GM19025 (cell line): ENCODE measurements around the gene NSUN2.
A peak's percentile ranks its signal among the peaks of the same experiment; 100 is the strongest.
"Not testable (repeated sequence)": the region's sequence is repeated elsewhere in the genome, so short reads cannot be mapped to it uniquely, and the experiment has no call there.

Source experiments
- ATAC-seq: cut with Tn5 transposase; IDR thresholded peaks from one replicate; pipeline ENCODE4 v1.9.1; 2021; ENCODE audit warnings: mild to moderate bottlenecking, low read depth, moderate library complexity; ENCODE audit not compliant: unreplicated experiment

Gene NSUN2

DNA sequence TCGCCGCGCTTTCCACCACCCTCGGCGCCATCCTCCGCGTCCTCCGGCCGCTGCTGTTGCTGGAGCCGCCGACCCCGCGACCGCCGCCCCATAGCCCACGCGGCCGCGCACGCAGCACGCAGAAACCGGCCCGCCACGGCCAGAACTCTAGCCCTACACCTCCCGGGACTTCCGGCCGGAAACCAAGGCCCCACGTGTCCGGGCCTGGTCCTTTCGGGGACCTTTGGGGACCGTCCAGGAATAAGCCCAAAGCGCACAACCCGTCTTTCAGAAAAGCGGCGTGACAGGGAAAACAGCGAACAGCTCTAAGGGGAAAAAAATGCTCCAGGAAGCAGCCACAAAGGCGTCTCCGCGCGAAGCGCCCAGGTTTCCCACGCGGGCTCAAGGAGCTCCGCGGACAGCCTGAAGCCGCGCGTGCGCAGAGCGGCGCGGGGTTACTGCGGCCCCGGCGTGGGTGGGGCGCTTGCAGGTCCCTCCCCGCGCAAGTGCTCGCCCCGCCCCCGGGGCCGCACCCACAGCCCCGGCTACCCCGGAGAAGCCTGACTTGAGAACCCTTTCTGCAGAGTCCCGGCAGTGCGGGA is at the start of gene NSUN2, which contains the start of gene SRD5A1:
Gene NSUN2, minus strand, starts transcription at position 157 of the 581 bp plus-strand sequence. Its CDS starts 65 bp downstream, at position 92.
Gene SRD5A1, plus strand, starts transcription at position 553 of the 581 bp plus-strand sequence. CDS start 137 bp downstream, outside the sequence.
- ATAC-seq = peak; percentile 88

DNA sequence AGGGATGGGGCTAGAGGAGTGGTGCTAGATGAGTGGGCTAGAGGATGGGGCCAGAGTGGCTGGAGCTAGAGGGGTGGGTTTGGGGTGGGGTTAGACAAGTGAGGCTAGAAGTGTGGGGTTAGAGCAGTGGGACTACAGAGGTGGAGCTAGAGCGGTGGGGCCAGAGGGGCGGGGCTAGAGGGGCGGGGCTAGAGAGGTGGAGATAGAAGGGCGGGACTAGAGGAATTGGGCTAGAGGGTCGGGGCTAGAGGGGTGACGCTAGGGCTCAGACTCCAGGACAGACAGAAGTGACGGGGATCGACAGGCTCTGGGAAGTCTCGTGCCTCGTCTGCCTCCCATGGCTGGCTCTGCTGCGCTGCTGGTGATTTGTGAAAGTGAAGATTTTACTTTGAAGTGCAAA is 49.4 kb upstream of the NSUN2 start:
- ATAC-seq = no peak

DNA sequence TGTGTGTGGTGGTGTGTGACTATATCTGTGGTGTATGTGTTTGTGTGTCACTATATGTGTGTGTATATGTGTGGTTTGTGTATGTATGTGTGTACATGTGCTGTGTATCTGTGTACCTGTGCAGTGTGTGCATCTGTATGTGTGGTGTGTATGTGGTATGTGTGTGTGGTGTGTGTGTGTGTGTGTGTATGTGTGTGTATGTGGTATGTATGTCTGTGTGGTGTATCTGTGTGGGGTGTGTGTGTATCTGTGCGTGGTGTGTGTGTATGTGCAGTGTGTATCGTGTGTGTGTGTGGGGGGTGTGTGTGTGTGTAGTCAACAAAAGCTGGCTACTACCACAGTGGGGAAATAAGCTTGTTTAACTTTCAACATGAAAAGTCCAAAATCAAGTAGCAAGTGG is 48.8 kb upstream of the NSUN2 start:
- no peak for ATAC-seq

DNA sequence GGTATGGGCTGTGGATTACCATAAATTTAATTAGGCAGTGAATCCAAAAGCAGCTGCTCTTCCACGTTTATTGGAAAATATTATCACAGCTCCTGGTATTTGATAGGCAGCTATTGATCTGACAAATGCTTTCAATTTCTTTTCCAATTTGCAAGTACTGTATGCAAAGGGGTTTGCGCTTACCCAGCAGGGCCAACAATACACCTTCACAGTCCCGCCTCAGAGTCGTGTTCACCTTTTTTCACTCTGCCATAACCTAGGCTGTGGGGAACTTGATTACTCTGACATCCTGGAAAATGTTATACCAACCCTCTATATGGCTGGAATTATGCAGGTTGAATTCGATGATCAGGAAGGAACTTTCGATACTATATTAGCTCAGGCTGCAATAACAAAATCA is 48.1 kb upstream of the NSUN2 start:
- no peak for ATAC-seq

DNA sequence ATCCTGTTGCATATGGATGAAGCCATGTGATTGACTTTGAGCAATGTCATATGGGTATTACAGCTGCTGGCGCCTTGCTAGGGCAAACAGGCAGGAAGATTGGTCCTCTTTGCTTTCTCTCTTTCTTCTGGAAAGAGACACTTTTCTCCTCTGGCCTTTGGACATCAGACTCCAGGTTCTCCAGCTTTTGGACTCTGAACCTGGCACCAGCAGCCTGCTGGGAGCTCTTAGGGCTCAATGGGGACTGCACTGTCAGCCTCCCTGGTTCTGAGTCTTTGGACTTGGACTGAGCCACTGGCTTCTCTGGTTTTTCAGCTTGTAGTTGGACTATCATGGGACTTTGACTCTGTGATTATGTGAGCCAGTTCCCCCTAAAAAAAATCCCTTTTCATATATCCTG is 45.5 kb upstream of the NSUN2 start:
- ATAC-seq = no peak

DNA sequence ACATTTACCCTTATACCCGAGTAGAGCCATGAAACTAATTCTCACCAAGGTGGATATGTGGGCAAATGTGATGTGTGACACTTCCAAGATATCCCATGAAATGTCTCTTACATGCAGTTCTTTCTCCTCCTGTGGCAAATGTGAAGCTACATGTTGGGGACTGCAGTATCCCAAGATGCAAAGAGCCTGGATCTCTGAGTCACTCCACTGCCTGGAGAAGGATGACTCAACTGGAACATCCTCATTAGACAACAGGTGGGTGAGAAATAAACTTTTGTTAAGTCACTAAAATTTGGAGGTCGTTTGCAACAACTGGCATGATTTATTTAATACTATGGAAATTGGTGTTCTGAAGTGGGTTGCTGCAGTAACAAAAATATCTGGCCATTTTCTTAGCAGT is 43.9 kb upstream of the NSUN2 start:
- no peak for ATAC-seq

DNA sequence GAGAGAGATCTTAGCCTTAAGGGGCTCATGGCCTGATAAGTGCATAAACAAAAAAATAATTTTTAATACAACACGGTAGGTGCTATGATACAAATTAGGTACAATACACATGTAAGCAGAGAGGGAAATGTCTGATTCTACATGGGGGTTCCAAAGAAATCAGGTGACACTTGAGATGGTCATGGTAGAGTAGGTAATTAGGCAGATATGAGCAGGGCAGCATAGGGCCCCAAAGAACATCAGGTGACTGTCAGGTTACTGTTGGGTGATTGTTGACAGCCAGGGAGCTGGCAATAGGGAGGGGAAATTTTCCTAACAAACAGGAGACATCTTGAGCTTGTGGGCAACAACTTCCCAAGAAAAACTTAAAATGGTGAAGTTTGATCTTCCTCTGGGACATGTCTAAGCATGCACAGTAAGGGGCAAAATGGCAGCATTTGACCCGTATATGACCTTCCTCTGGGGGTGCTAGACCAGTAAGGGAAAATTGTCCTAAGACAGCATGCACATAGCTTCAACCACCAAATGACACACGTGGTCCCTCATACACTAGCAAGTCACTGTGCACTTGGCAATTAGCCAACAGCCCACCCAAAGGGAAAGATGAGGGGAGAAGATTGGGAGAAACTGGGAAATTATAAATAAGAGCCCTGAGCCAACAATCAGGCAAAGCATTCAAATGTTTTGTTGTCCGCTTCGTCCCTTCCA is 43.1 kb upstream of the NSUN2 start:
- ATAC-seq = no peak

DNA sequence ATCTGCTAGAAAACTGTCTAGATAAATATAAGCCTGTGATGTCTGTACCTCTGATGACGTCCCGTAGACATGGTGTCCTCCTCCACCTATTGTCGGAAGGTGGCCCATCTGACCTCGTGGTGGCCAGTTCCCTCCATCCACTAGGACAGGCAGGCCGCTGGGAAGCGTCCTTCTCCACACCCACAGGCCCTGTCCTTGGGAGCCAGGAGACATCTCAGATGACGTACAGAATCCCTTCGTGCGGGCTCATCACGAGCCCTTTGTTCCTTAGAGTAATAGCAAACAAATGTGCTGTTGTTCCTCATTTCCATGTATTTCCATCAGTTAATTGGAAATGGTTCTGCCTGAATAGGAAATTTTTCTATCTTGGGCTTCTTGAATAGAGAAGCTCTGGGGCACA is 42.0 kb upstream of the NSUN2 start:
- no peak for ATAC-seq

DNA sequence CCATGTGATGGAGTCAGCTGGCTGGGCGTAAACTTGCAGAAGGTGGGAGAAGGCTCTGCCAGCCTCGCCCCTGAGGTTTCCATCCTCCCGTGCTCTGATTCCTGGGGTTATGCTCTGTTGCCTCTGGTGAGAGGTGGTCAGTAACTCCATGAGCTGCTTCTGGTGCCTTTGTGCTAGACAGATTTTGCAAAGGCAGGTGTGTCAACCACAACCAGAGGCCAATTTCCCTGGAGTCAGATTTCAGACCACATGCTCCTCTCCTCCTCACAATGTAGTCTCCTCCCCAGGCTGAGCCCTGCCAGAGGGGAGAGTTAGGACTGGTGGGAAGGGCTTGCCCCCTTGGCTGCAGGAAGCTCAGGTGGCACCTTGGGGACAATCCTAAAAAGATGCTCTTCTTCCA is 41.6 kb upstream of the NSUN2 start:
- ATAC-seq = no peak

DNA sequence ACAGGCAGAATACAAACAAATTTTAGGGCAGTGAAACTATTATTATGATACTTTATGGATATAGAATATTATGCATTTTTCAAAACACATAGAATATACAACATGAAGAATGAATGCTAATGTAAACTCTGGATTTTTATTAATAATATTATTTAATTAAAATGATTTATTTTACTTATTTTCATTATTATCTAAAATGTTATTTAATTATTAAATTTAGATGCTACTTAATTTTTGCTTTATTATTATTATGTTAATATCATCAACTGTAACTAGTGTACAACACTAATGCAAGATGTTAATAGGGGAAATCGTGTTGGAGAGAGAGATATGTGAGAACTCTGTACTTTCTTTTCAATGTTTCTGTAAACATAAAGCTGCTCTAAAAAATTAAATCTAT is 41.1 kb upstream of the NSUN2 start:
- ATAC-seq = no peak

DNA sequence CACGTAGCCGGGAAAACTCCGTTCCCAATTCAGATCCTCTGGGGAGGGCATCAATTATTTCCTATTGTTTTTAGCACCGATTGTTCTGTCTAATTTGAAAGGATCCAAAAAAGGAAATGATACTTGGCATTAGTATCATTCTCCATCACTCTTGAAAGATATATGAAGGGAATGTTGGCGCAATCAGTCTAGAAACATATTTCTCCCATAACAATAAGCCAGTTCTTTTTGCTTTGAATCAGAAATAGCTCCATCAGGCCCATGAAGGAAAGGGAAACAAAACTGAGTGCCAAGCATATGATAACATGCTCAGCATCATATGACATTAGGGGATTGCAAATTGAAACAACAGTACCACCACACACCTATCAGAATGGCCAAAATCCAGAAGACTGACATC is 40.2 kb upstream of the NSUN2 start:
- no peak for ATAC-seq

DNA sequence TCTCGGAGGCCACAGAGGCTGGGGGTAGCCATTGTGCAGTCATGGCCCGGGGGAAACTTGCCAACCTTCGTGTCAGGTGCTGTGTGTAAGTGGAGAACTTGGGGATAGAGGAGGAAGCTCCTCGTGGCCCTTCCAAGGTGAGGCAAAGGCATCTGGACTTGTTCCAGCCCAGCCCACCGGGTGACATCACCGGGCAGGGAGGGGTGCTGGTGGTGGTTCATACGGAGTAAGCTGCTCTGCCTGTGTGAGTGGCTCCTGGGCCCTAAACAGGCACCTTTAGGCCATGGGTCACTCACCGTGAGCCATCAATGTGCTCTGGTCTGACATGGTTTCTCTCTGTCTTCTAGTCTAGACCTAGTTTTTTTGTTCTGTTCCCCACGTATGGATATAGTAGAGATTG is 35.9 kb upstream of the NSUN2 start:
- not testable (repeated sequence) for ATAC-seq

DNA sequence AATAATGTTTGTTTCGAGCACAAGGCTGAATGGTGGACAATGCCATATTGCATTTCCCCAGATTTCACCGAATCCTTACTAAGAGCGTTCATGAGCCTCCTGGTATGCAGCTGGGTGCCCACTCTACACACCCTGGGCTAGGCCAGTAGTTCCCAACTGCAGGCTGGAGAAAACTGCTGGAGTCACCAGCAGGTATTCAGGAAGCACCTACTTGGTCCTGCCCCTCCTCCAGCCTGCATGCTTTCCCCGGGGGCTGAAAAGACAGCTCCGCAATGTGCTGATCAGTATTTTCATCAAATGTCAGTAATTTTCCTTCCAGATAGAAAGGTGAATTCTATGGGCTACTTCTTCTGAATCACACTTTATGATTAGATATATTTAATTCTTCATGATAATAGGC is 34.8 kb upstream of the NSUN2 start:
- ATAC-seq = no peak

DNA sequence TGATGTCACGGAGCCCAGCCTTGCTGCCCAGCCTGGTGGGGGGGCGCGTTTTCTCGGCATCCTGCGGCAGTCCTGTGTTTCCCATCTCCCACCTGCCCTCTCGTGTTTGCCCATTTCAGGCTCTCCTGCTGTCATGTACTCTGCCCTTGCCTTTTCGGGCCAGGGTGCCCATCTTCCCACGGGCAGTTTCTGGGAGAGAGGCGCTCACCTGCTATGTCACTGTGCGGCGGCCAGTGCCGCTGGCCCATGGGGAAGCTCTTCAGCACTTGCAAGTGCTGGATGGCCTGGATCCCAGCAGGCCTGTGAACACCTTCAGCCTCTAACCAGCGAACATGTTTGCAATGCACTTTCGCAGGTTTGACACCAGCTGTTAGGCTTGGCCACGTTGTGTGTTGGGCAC is 33.9 kb upstream of the NSUN2 start:
- ATAC-seq = no peak

DNA sequence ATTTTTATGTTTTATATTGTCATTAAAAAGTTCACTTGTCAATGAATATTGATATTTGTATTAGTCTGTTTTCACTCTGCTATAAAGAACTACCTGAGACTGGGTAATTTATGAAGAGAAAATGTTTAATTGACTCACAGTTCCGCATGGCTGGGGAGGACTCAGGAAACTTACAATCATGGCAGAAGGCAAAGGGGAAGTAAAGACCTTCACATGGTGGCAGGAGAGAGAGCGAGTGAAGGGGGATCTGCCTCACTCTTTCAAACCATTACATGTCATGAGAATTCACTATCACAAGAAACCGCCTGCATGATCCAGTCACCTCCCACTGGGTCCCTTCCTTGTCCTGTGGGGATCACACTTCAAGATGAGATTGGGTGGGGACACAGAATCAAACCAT is 27.8 kb upstream of the NSUN2 start:
- ATAC-seq = peak; percentile 36

DNA sequence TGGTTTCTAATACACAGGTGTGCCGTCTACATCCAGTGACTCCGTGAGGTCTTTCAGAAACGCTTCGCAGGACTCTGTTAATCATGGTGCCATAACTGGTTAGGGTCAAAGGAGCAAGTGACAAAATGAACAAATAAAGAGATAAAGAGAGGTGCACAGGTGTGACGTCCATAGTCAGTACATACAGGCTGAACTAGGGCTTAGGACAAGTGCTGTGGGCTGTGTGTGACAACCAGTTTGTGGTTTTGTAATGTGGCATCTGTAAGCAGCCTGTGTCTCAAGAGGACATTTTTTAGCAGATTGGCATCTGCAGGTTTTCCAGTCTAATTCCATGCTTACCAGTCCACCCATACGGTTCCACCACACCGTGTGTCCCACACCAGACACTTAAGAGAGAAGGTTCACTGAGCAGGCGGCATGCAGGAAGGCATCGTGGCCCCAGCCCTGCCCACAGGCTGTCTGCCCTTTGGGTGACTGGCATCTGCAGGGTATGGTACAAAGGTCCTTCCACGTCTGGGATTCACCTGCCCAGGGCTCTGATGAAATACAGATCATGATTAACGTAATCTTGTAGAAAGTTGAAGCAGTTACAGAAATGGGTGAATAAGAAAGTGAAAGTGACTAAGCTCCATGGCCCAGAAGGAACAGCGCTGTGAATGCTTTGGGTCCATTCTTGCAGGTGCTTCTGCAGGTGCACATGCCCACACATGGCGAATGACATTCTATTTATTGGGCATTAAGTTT is 27.3 kb upstream of the NSUN2 start:
- peak; percentile 70 for ATAC-seq

DNA sequence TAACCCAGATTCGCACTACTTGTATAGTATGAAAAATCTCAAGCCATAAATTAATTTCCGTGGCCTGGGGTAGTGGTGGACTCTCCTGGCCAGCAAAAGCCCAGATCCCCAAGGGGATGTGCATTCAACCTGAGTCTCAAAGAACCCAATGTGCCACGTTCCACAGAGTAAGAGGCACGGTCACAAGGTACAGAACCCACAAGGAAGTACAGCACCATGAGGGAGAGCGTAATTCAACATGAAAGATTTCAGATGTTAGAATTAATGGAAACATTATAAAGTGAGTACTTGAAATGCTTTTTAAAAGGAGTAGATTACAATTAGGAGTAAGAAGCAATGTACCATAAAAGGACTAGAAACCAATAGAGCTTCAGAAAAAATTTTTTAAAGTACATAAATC is 23.8 kb upstream of the NSUN2 start:
- no peak for ATAC-seq

DNA sequence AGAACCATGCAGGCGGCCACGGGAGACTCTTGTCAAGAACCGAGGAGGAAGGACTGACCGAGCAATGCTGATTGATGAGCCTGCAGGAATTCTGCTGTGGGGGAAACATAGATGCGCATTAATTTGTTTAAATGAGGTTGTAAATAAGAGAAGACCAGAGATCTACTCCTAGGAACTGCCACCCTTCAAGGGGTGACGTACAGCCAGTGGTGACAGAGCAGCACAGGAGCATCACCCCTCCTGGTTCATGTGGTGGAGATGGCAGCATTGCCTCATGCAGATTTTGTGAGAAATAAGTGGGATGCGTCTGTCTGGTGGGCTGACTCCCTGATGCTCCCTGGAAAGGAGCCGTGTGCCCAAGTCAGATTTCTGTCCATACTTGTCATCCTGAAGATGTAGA is 22.6 kb upstream of the NSUN2 start:
- ATAC-seq = no peak

DNA sequence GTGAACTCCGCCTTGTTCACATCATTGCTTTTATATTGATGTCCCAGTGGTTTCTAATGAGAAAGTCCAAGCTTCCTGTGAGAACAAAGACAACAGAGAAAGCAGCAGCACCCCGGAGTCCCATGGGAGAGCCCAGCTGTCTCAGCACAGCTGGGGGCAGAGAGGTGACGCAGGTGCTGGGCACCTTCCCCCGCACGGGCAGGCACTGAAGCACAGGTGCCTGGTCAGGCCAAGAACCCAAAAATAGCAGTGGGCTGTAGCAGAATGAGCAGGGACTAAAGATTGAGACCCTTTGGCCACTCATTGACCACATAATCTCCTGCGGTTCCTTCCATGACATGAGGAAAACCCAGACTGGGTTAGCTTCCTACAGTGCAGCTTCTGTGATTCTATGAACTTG is 19.2 kb upstream of the NSUN2 start:
- peak; percentile 98 for ATAC-seq

DNA sequence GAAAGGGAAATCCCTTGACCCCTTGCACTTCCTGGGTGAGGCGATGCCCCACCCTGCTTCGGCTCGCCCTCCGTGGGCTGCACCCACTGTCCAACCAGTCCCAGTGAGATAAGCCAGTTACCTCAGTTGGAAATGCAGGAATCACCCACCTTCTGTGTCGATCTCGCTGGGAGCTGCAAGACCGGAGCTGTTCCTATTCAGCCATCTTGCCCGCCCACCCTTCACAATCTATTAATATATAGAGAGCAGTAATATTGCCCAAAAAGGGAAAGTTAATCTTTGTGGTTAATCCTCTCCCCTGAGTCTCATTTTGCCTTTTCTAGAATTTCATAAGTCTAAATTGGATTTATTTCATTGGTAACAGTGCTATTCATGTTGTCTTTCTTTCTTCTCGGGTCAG is 16.8 kb upstream of the NSUN2 start:
- no peak for ATAC-seq

DNA sequence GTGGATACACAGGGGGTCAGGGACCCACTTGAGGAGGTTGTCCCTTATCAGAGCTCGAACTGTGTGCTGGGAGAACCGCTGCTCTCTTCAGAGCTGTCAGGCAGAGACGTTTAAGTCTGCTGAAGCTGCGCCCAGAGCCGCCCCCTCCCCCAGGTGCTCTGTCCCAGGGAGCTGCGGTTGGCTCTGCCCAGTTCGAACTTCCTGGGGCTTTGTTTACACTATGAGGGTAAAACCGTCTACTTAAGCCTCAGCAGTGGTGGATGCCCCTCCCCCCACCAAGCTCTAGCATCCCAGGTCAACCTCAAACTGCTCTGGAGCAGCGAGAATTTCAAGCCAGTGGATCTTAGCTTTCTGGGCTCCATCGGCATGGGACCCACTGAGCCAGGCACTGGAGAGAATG is 16.3 kb upstream of the NSUN2 start:
- no peak for ATAC-seq
